ENCODE data around the gene KIFAP3.
"Not testable (repeated sequence)": the region's sequence is repeated elsewhere in the genome, so short reads cannot be mapped to it uniquely, and the experiment has no call there.

DNA sequence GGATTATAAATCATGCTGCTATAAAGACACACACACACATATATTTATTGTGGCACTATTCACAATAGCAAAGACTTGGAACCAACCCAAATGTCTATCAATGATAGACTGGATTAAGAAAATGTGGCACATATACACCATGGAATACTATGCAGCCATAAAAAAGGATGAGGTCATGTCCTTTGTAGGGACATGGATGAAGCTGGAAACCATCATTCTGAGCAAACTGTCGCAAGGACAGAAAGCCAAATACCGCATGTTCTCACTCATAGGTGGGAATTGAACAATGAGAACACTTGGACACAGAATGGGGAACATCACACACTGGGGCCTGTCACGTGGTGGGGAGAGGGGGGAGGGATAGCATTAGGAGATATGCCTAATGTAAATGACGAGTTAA, 12.8 kb downstream of the KIFAP3 start:
- TF ChIP-seq KDM1A (IDR thresholded peaks at IDR 0.05; ENCODE audit: borderline replicate concordance, low read length); SIN3A (conservative IDR thresholded peaks at IDR 0.05 in 1 of 2, IDR thresholded peaks at IDR 0.05 in 1 of 2; ENCODE audit: low read depth in 1 of 2, low read length in 2 of 2); EP300 (IDR thresholded peaks at IDR 0.05; ENCODE audit: borderline replicate concordance in 1 of 2, low read depth in 2 of 2, low read length in 2 of 2); RAD21 (IDR thresholded peaks at IDR 0.05 in 1 of 2, conservative IDR thresholded peaks at IDR 0.05 in 1 of 2; ENCODE audit: low read depth in 2 of 2, low read length in 2 of 2); HDAC6 (IDR thresholded peaks at IDR 0.05; ENCODE audit: low read depth, low read length); TEAD4 (IDR thresholded peaks at IDR 0.05; ENCODE audit: low read depth, low read length); POU5F1 (IDR thresholded peaks at IDR 0.05; ENCODE audit: low read depth, low read length); EZH2 (IDR thresholded peaks at IDR 0.05; ENCODE audit: low read depth, low read length, severe bottlenecking); SAP30 (IDR thresholded peaks at IDR 0.05; ENCODE audit: insufficient read depth, insufficient replicate concordance, low read length); USF2 (IDR thresholded peaks at IDR 0.05; ENCODE audit: low read length); RNF2 (IDR thresholded peaks at IDR 0.05; ENCODE audit: borderline replicate concordance, low read depth, low read length, missing control alignments, poor library complexity, severe bottlenecking): not testable (repeated sequence)
- TF ChIP-seq, protein P1, sequence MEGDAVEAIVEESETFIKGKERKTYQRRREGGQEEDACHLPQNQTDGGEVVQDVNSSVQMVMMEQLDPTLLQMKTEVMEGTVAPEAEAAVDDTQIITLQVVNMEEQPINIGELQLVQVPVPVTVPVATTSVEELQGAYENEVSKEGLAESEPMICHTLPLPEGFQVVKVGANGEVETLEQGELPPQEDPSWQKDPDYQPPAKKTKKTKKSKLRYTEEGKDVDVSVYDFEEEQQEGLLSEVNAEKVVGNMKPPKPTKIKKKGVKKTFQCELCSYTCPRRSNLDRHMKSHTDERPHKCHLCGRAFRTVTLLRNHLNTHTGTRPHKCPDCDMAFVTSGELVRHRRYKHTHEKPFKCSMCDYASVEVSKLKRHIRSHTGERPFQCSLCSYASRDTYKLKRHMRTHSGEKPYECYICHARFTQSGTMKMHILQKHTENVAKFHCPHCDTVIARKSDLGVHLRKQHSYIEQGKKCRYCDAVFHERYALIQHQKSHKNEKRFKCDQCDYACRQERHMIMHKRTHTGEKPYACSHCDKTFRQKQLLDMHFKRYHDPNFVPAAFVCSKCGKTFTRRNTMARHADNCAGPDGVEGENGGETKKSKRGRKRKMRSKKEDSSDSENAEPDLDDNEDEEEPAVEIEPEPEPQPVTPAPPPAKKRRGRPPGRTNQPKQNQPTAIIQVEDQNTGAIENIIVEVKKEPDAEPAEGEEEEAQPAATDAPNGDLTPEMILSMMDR (IDR thresholded peaks at IDR 0.05; ENCODE audit: control extremely low read depth in 1 of 3, insufficient read depth in 1 of 3, low read depth in 1 of 3, low read length in 3 of 3): not testable (repeated sequence)

All from H1 (cell line).